Measurements from ENCODE around the gene GOSR1. TPM values are rescaled to one million over a fixed set of nuclear protein-coding genes. Genes with fewer than 3 reads are reported as not detected.
"Not testable (repeated sequence)": the region's sequence is repeated elsewhere in the genome, so short reads cannot be mapped to it uniquely, and the experiment has no call there.

GOSR1 gene
- total and polyA plus RNA-seq, 12 donors: 7.9 to 43.9 (median 32.2) TPM

DNA sequence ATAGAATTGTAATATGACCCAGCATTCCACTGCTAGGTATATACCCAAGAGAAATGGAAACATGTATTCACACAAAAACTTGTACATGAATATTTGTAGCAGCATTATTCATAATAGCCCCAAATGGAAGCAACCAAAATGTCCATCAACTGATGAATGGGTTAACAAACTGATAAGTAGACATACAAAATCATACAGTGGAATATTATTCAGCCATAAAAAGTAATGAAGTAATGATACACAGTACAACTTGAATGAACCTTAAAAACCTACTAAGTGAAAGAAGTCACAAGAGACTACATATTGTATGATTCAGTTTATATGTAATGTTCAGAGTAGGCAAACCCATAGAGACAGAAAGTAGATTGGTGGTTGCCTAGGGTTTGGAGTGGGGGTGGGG is 40.5 kb upstream of the GOSR1 start:
- Histone ChIP-seq H3K27ac (no peak overlapping the region), H3K27me3 (no peaks in the 10 kb centered on the region), H3K36me3 (peaks cover 0 to 66% (median 27%) of the 10 kb centered on the region in 9 donors), H3K4me1 (peaks cover 0 to 6% (median 0%) of the 10 kb centered on the region in 9 donors), H3K9me3 (no peaks in the 10 kb centered on the region), H3K4me3 (no peak overlapping the region)
- ATAC-seq (no peak), DNase-seq (no peak)
- intact Hi-C loops (cut with DNase I): loop anchor here in 1 of 10 donors (10.0 kb wide), 1 partner anchor 92 kb away; no protein-coding TSS in a partner anchor
- TF ChIP-seq, protein P1, sequence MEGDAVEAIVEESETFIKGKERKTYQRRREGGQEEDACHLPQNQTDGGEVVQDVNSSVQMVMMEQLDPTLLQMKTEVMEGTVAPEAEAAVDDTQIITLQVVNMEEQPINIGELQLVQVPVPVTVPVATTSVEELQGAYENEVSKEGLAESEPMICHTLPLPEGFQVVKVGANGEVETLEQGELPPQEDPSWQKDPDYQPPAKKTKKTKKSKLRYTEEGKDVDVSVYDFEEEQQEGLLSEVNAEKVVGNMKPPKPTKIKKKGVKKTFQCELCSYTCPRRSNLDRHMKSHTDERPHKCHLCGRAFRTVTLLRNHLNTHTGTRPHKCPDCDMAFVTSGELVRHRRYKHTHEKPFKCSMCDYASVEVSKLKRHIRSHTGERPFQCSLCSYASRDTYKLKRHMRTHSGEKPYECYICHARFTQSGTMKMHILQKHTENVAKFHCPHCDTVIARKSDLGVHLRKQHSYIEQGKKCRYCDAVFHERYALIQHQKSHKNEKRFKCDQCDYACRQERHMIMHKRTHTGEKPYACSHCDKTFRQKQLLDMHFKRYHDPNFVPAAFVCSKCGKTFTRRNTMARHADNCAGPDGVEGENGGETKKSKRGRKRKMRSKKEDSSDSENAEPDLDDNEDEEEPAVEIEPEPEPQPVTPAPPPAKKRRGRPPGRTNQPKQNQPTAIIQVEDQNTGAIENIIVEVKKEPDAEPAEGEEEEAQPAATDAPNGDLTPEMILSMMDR (IDR thresholded peaks at IDR 0.05): no peak

DNA sequence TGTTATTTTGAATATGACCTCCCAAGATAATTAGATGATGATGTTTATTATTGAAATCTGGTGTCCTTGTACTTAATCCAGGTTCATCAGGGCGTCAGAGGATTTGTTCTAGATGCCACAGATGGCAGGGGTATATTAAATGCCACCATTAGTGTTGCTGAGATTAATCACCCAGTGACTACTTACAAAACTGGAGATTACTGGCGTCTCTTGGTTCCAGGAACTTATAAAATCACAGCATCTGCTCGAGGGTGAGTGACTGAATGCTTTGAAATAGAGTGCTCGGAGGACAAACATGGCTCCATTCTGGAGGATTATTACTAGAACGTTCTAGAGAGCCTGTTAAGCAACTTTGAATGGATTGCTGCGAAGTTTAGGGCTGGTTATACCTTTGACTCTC is 33.5 kb upstream of the GOSR1 start:
- ATAC-seq (no peak), DNase-seq (no peak)
- Histone ChIP-seq H3K27me3 (no peaks in the 10 kb centered on the region), H3K4me3 (no peak overlapping the region), H3K36me3 (peaks cover 0 to 50% (median 16%) of the 10 kb centered on the region in 9 donors), H3K9me3 (no peaks in the 10 kb centered on the region), H3K27ac (no peak overlapping the region), H3K4me1 (no peaks in the 10 kb centered on the region)
- WGBS, 2 donors: 92 to 94% methylated on average over 6 of the region's 6 CpGs
- TF ChIP-seq, protein P1 (IDR thresholded peaks at IDR 0.05): no peak
- intact Hi-C loops (cut with DNase I): no loop called here

- H3K27me3 ChIP-seq; H3K4me1 ChIP-seq; H3K9me3 ChIP-seq; H3K27ac ChIP-seq; ATAC-seq; intact Hi-C loops (cut with DNase I); DNase-seq; H3K4me3 ChIP-seq: not testable (repeated sequence)
- peaks cover 0 to 71% (median 27%) of the 10 kb centered on the region in 9 donors for H3K36me3 ChIP-seq
Observed at GRCh38 chr17:30446640-30447039, 30.6 kb upstream of the GOSR1 start.

- ATAC-seq (no peak), DNase-seq (peak in 1 of 2 donors; percentile 23)
- peaks cover 0 to 10% (median 0%) of the 10 kb centered on the region in 9 donors for H3K4me1 ChIP-seq
- H3K4me3 ChIP-seq: no peak overlapping the region
- 54 to 56% methylated on average over 4 of the region's 4 CpGs for WGBS, 2 donors
- TF ChIP-seq, protein P1 (IDR thresholded peaks at IDR 0.05): no peak
- no peaks in the 10 kb centered on the region for H3K27me3 ChIP-seq
- H3K27ac ChIP-seq: no peak overlapping the region
- intact Hi-C loops (cut with DNase I): no loop called here
- peaks cover 0 to 5% (median 0%) of the 10 kb centered on the region in 11 donors for H3K9me3 ChIP-seq
- H3K36me3 ChIP-seq: peaks cover 0 to 75% (median 32%) of the 10 kb centered on the region in 9 donors
Observed at GRCh38 chr17:30449480-30449879, 27.7 kb upstream of the GOSR1 start.

GRCh38 chr17:30450125-30451027 is 26.8 kb upstream of the GOSR1 start:
- Histone ChIP-seq H3K4me3 (no peak overlapping the region), H3K4me1 (peaks cover 0 to 10% (median 0%) of the 10 kb centered on the region in 9 donors), H3K27ac (no peak overlapping the region), H3K9me3 (peaks cover 0 to 5% (median 0%) of the 10 kb centered on the region in 11 donors), H3K27me3 (no peaks in the 10 kb centered on the region), H3K36me3 (peaks cover 0 to 75% (median 28%) of the 10 kb centered on the region in 9 donors)
- 96 to 97% methylated on average over 12 of the region's 12 CpGs for WGBS, 2 donors
- intact Hi-C loops (cut with DNase I): no loop called here
- TF ChIP-seq, protein P1 (IDR thresholded peaks at IDR 0.05): no peak
- DNase-seq (no peak), ATAC-seq (no peak)
